K562 (cell line): ENCODE data around the gene PCNX2.

Experiments used
- CTCF ChIP-seq, 3 experiments: IDR thresholded peaks in 2 of 3; conservative IDR thresholded peaks in 1 of 3; 2 replicates each; pipeline ENCODE4 v1.5.1; 2011 to 2012; ENCODE audit warnings: low read length in 3 of 3, mild to moderate bottlenecking in 3 of 3, control low read depth in 2 of 3, improper control_type of control experiment in 1 of 3, inconsistent platforms in 1 of 3, low read depth in 1 of 3, mixed read lengths in 1 of 3, moderate library complexity in 1 of 3; ENCODE audit not compliant: insufficient read depth in 2 of 3
- NBN ChIP-seq: fragments of 450-650 bp; IDR thresholded peaks from 2 replicates; pipeline ENCODE4 v1.6.1; 2016; ENCODE audit warnings: low read depth, mild to moderate bottlenecking
- PHF8 ChIP-seq: fragments of 200-600 bp; sonication (generic); IDR thresholded peaks from 2 replicates; pipeline ENCODE4 v1.6.1; 2012; ENCODE audit warnings: mixed run types, mild to moderate bottlenecking, inconsistent platforms, low read length, moderate library complexity, borderline replicate concordance
- PML ChIP-seq: IDR thresholded peaks from 2 replicates; pipeline ENCODE4 v1.6.1; 2012; ENCODE audit warnings: low read length, inconsistent platforms
- POLR2AphosphoS5 ChIP-seq: IDR thresholded peaks from 2 replicates; pipeline ENCODE4 v1.6.1; 2011; ENCODE audit warnings: mild to moderate bottlenecking, low read depth, low read length, moderate library complexity; ENCODE audit not compliant: control insufficient read depth, insufficient read depth
- ZBED1 ChIP-seq: IDR thresholded peaks from 2 replicates; pipeline ENCODE4 v1.6.1; 2014

GRCh38 chr1:232991238-232991637 lies 304.3 kb downstream of the PCNX2 start:
- TF ChIP-seq PML (no peak), NBN (no peak), CTCF (IDR thresholded peaks at IDR 0.05 in 2 of 3, conservative IDR thresholded peaks at IDR 0.05 in 1 of 3; ENCODE audit: insufficient read depth in 2 of 3, low read depth in 1 of 3, low read length in 3 of 3) (no peak), POLR2AphosphoS5 (no peak), PHF8 (no peak), ZBED1 (no peak)
